Measurements from ENCODE around the gene C1QTNF1. TPM values are rescaled to one million over a fixed set of nuclear protein-coding genes. Genes with fewer than 3 reads are reported as not detected.

The C1QTNF1 gene
- total and polyA plus RNA-seq, 9 of the 15 experiments (the other 6 are each of a cell fraction or from before 2014, with no cell fraction given): 0.09 TPM; not detected in 8

- Histone ChIP-seq H4K20me1 (replicated peaks; ENCODE audit: control insufficient read depth, insufficient read depth, low read length) (peaks cover 26% of the 10 kb centered on the region), H3K9me3 (replicated peaks; ENCODE audit: control insufficient read depth, insufficient read depth, low read depth, low read length) (no peaks in the 10 kb centered on the region), H3K4me2 (ENCODE audit: insufficient read depth, low read length) (no peak overlapping the region), H3K36me3 (ENCODE audit: control insufficient read depth, insufficient read depth, low read length) (peaks cover 37% of the 10 kb centered on the region; the same call in 2 of the 3 replicates), H3K4me3 (no peak overlapping the region), H3K27ac (ENCODE audit: extremely low read depth, low read depth, low read length) (no peak overlapping the region), H3K4me1 (replicated peaks in 1 of 2; ENCODE audit: control insufficient read depth in 2 of 2, insufficient read depth in 2 of 2, low read length in 2 of 2) (peaks cover 5 to 21% of the 10 kb centered on the region in 2 experiments; a peak in 4 of 5 replicates), H3K27me3 (ENCODE audit: control insufficient read depth in 2 of 2, insufficient read depth in 2 of 2, low read length in 2 of 2) (no peaks in the 10 kb centered on the region), H3K9ac (ENCODE audit: insufficient read depth in 1 of 2, low read depth in 2 of 2, low read length in 2 of 2) (peak overlapping the region in 1 of 2 experiments; percentile 83; a peak in 2 of 4 replicates), H3K79me2 (ENCODE audit: control insufficient read depth, insufficient read depth, low read length) (peaks cover 67% of the 10 kb centered on the region), H2AFZ (ENCODE audit: low read depth, low read length) (no peak overlapping the region), H3K9me1 (ENCODE audit: control insufficient read depth, insufficient read depth, low read length) (peaks cover 11% of the 10 kb centered on the region)
- intact Hi-C loops (cut with micrococcal nuclease) (no loop called here), in situ Hi-C loops (cut with MboI) (no loop called here)
- no peak for ATAC-seq
- ChIA-PET CTCF (ENCODE audit: low intra/inter-chr PET ratio) (no interaction called here), POLR2A (interaction anchor here (1.0 kb wide), 1 partner anchor 42 kb away, joined by 3 read pairs; no protein-coding TSS in a partner anchor)
- BruUV-seq (replicated peaks): no TSS peak
- 65% methylated on average over 2 of the region's 3 CpGs for WGBS (ENCODE audit: insufficient coverage, low coverage, missing lambda C conversion rate)
- TF ChIP-seq ZNF263 (CRISPR knock-in tag; IDR thresholded peaks at IDR 0.05; ENCODE audit: borderline replicate concordance): peak; percentile 74
- no peak for TF ChIP-seq ZNF830 (CRISPR knock-in tag; IDR thresholded peaks at IDR 0.05)
- DNase-seq (ENCODE audit: extremely low read depth in 1 of 4, low spot score in 3 of 4): peak in 1 of 4 experiments; percentile 7
- FAIRE-seq: no peak
Measured at GRCh38 chr17:79003661-79004411, 20.1 kb upstream of the C1QTNF1 start.

- FAIRE-seq (no peak), ATAC-seq (no peak), DNase-seq (ENCODE audit: extremely low read depth in 1 of 4, low spot score in 3 of 4) (no peak)
- 79% methylated on average over 8 of the region's 12 CpGs for WGBS (ENCODE audit: insufficient coverage, low coverage, missing lambda C conversion rate)
- Histone ChIP-seq H3K9me3 (replicated peaks; ENCODE audit: control insufficient read depth, insufficient read depth, low read depth, low read length) (no peaks in the 10 kb centered on the region), H3K4me3 (no peak overlapping the region), H3K9me1 (ENCODE audit: control insufficient read depth, insufficient read depth, low read length) (peaks cover 8% of the 10 kb centered on the region), H4K20me1 (replicated peaks; ENCODE audit: control insufficient read depth, insufficient read depth, low read length) (peaks cover 25% of the 10 kb centered on the region), H3K79me2 (ENCODE audit: control insufficient read depth, insufficient read depth, low read length) (peaks cover 75% of the 10 kb centered on the region), H3K4me2 (ENCODE audit: insufficient read depth, low read length) (no peak overlapping the region), H3K27me3 (ENCODE audit: control insufficient read depth in 2 of 2, insufficient read depth in 2 of 2, low read length in 2 of 2) (no peaks in the 10 kb centered on the region), H3K27ac (ENCODE audit: extremely low read depth, low read depth, low read length) (no peak overlapping the region), H3K36me3 (ENCODE audit: control insufficient read depth, insufficient read depth, low read length) (peaks cover 30% of the 10 kb centered on the region; the same call in 2 of the 3 replicates), H2AFZ (ENCODE audit: low read depth, low read length) (no peak overlapping the region), H3K9ac (ENCODE audit: insufficient read depth in 1 of 2, low read depth in 2 of 2, low read length in 2 of 2) (peak overlapping the region in 1 of 2 experiments; percentile 27; a peak in 1 of 4 replicates), H3K4me1 (replicated peaks in 1 of 2; ENCODE audit: control insufficient read depth in 2 of 2, insufficient read depth in 2 of 2, low read length in 2 of 2) (peaks cover 8 to 30% of the 10 kb centered on the region in 2 experiments; a peak in 4 of 5 replicates)
- no TSS peak for BruUV-seq (replicated peaks)
- TF ChIP-seq ZBTB33 (CRISPR knock-in tag; IDR thresholded peaks at IDR 0.05): peak; percentile 74; the same call in 1 of the 2 replicates
- no peak for TF ChIP-seq IRF9 (tag; IDR thresholded peaks at IDR 0.05)
- intact Hi-C loops (cut with micrococcal nuclease): no loop called here
- CTCF ChIA-PET (ENCODE audit: low intra/inter-chr PET ratio): no interaction called here
- in situ Hi-C loops (cut with MboI): no loop called here
- POLR2A ChIA-PET: interaction anchor here (0.7 to 1.3 kb wide), 2 partner anchors 9 to 29 kb away, joined by 3 to 8 read pairs; no protein-coding TSS in a partner anchor
Measured at GRCh38 chr17:79005063-79005861, 18.7 kb upstream of the C1QTNF1 start.

Data from K562 (cell line).